K562 (cell line): Measurements from ENCODE around the gene RHCG. TPM values are rescaled to one million over a fixed set of nuclear protein-coding genes. Genes with fewer than 3 reads are reported as not detected.

ENCODE experiments used
- ATAC-seq: fragments of 200-7000 bp; cut with Tn5 transposase; 3 replicates; pipeline ENCODE4 v1.9.1; 2020; ENCODE audit warnings: moderate library complexity
- BruUV-seq: library from RNA; stranded (reverse); fragments of 400-500 nt; replicated peaks from 2 replicates; lab custom pipeline; 2021; lab: Mats Ljungman, UMichigan
- CTCF ChIA-PET: fragments of 300-600 bp; formaldehyde crosslinking; extraction: SDS; loops from one replicate; lab custom pipeline; 2021; ENCODE audit warnings: low intra/inter-chr PET ratio; lab: Yijun Ruan, JAX
- POLR2A ChIA-PET: fragments of 300-600, 350-650 bp; sonication (Branson Sonifier 250); formaldehyde crosslinking; extraction: SDS; loops from one replicate; lab custom pipeline; 2021; ENCODE audit warnings: antibody characterized with exemption, inconsistent platforms; lab: Yijun Ruan, JAX
- DNase-seq, 4 experiments: peaks; one replicate each; pipeline versions ENCODE4 v3.0.0 to v3.0.0-alpha.2; 2011 to 2018; ENCODE audit warnings: low spot score in 3 of 4, mixed read lengths in 3 of 4; ENCODE audit errors: extremely low read depth in 1 of 4
- FAIRE-seq: peaks from 2 replicates; lab custom pipeline; 2011; peaks lifted over from hg19 to GRCh38; lab: Jason Lieb, UNC
- H2AFZ ChIP-seq: 2 replicates; pipeline ENCODE4 v1.6.0; 2011; ENCODE audit warnings: low read depth, low read length, control low read depth, inconsistent platforms
- H3K27ac ChIP-seq: fragments of 200-600 bp; 3 replicates; pipeline ENCODE4 v1.8.0; 2011; ENCODE audit warnings: low read depth, mild to moderate bottlenecking, control low read depth, inconsistent platforms, low read length, moderate library complexity, mixed read lengths; ENCODE audit errors: extremely low read depth
- H3K27me3 ChIP-seq, 2 experiments: fragments of 300-600 bp in 1 of 2; 2 replicates in 1 of 2; 3 replicates in 1 of 2; pipeline versions ENCODE4 v1.6.0 to v1.8.0; 2011; ENCODE audit warnings: inconsistent platforms in 2 of 2, low read length in 2 of 2, mild to moderate bottlenecking in 1 of 2, mixed read lengths in 1 of 2, moderate library complexity in 1 of 2; ENCODE audit not compliant: control insufficient read depth in 2 of 2, insufficient read depth in 2 of 2
- H3K36me3 ChIP-seq: fragments of 300-600 bp; 3 replicates; pipeline ENCODE4 v1.8.0; 2011; ENCODE audit warnings: mild to moderate bottlenecking, low read length, inconsistent platforms; ENCODE audit not compliant: control insufficient read depth, insufficient read depth
- H3K4me1 ChIP-seq, 2 experiments: fragments of 200-600 bp in 1 of 2; replicated peaks in 1 of 2; 2 replicates in 1 of 2; 3 replicates in 1 of 2; pipeline versions ENCODE4 v1.5.1 to v1.8.0; 2011; ENCODE audit warnings: inconsistent platforms in 2 of 2, low read length in 2 of 2, mild to moderate bottlenecking in 1 of 2, mixed read lengths in 1 of 2, moderate library complexity in 1 of 2; ENCODE audit not compliant: control insufficient read depth in 2 of 2, insufficient read depth in 2 of 2
- H3K4me2 ChIP-seq: 2 replicates; pipeline ENCODE4 v1.6.1; 2011; ENCODE audit warnings: low read length, control low read depth, inconsistent platforms, mixed read lengths; ENCODE audit not compliant: insufficient read depth
- H3K4me3 ChIP-seq: fragments of 200-600 bp; sonication (generic), shearing (Covaris generic); 2 replicates; pipeline ENCODE4 v1.5.1; 2016; ENCODE audit warnings: control low read depth, inconsistent platforms
- H3K79me2 ChIP-seq: fragments of 200-600 bp; 3 replicates; pipeline ENCODE4 v1.8.0; 2011; ENCODE audit warnings: low read length, inconsistent platforms; ENCODE audit not compliant: control insufficient read depth, insufficient read depth
- H3K9ac ChIP-seq, 2 experiments: 2 replicates each; pipeline versions ENCODE4 v1.6.0 to v1.6.1; 2011; ENCODE audit warnings: low read depth in 2 of 2, low read length in 2 of 2, control low read depth in 1 of 2, inconsistent platforms in 1 of 2, mild to moderate bottlenecking in 1 of 2, mixed read lengths in 1 of 2; ENCODE audit not compliant: insufficient read depth in 1 of 2
- H3K9me1 ChIP-seq: one replicate; pipeline ENCODE4 v1.6.0; 2011; ENCODE audit warnings: inconsistent platforms, mild to moderate bottlenecking, low read length, moderate library complexity; ENCODE audit not compliant: control insufficient read depth, insufficient read depth
- H3K9me3 ChIP-seq: replicated peaks from 2 replicates; pipeline ENCODE4 v1.5.1; 2011; ENCODE audit warnings: low read depth, low read length, inconsistent platforms; ENCODE audit not compliant: control insufficient read depth, insufficient read depth
- H4K20me1 ChIP-seq: replicated peaks from 2 replicates; pipeline ENCODE4 v1.6.1; 2011; ENCODE audit warnings: low read length, inconsistent platforms, mixed read lengths; ENCODE audit not compliant: control insufficient read depth, insufficient read depth
- BDP1 ChIP-seq: IDR thresholded peaks from 3 replicates; pipeline ENCODE4 v1.6.1; 2011; ENCODE audit not compliant: insufficient read length, insufficient read depth
- CEBPG ChIP-seq, 3 experiments: fragments of 200-800 bp in 1 of 3; sonication (Bioruptor generic) in 1 of 3; sonication (generic) in 1 of 3; formaldehyde crosslinking in 1 of 3; IDR thresholded peaks in 2 of 3; conservative IDR thresholded peaks in 1 of 3; 2 replicates each; pipeline versions ENCODE4 v1.6.1 to v1.8.0; 2016 to 2022; ENCODE audit warnings: missing compliant biosample characterization in 2 of 3, missing genetic modification characterization in 2 of 3, mild to moderate bottlenecking in 1 of 3, missing genetic modification reagents in 1 of 3
- FIP1L1 ChIP-seq: fragments of 200-400 bp; formaldehyde crosslinking; IDR thresholded peaks from 2 replicates; pipeline ENCODE4 v1.6.1; 2018; ENCODE audit warnings: mild to moderate bottlenecking, low read depth, low read length; ENCODE audit not compliant: poor library complexity, severe bottlenecking
- GATAD2A ChIP-seq: fragments of 450-650 bp; IDR thresholded peaks from 2 replicates; pipeline ENCODE4 v1.6.1; 2017
- HDAC1 ChIP-seq, 2 experiments: fragments of 450-650 bp; IDR thresholded peaks; 2 replicates each; pipeline ENCODE4 v1.6.1; 2016 to 2017; ENCODE audit warnings: inconsistent platforms in 1 of 2, mild to moderate bottlenecking in 1 of 2, moderate library complexity in 1 of 2
- KLF6 ChIP-seq: fragments of 250-450 bp; sonication (Bioruptor Pico); IDR thresholded peaks from 2 replicates; pipeline ENCODE4 v1.4.0; 2020; ENCODE audit warnings: mild to moderate bottlenecking, moderate library complexity, borderline replicate concordance
- SMAD1 ChIP-seq: fragments of 150-350 bp; IDR thresholded peaks from 2 replicates; pipeline ENCODE4 v1.6.1; 2014; ENCODE audit warnings: low read length, low read depth; ENCODE audit not compliant: partially characterized antibody
- SOX6 ChIP-seq: fragments of 450-650 bp; IDR thresholded peaks from 2 replicates; pipeline ENCODE4 v1.6.1; 2014; ENCODE audit warnings: mild to moderate bottlenecking
- XRCC5 ChIP-seq: fragments of 200-400 bp; formaldehyde crosslinking; IDR thresholded peaks from 2 replicates; pipeline ENCODE4 v1.6.1; 2017; ENCODE audit warnings: low read depth, mild to moderate bottlenecking, low read length
- ZNF134 ChIP-seq: fragments of 250-450 bp; sonication (Bioruptor Pico); conservative IDR thresholded peaks from 2 replicates; pipeline ENCODE4 v1.4.0; 2020
- ZNF655 ChIP-seq: fragments of 250-450 bp; sonication (Bioruptor Pico); IDR thresholded peaks from 2 replicates; pipeline ENCODE4 v1.5.0; 2021
- ZNF77 ChIP-seq: fragments of 250-450 bp; sonication (Bioruptor Pico); IDR thresholded peaks from 2 replicates; pipeline ENCODE4 v1.5.0; 2020
- WGBS: fragments of 100-300 bp; shearing (Covaris generic); methylation state at CpG from one replicate; pipeline ENCODE4 v1.1.6; 2016; ENCODE audit warnings: low coverage, mixed read lengths; ENCODE audit not compliant: insufficient coverage; ENCODE audit errors: missing lambda C conversion rate; 5-methylcytosine and 5-hydroxymethylcytosine counted together
- in situ Hi-C: fragments of 300-500 bp; cut with MboI; formaldehyde crosslinking; loops from 4 replicates; pipeline ENCODE4 v1.15.0; 2018; ENCODE audit warnings: inconsistent platforms, mixed read lengths
- intact Hi-C: fragments of 100-400 bp; cut with micrococcal nuclease; formaldehyde crosslinking; loops from 2 replicates; pipeline ENCODE4 v1.14.2; 2022
- polyA plus RNA-seq, 8 experiments: library from polyadenylated mRNA; depleted of rRNA in 4 of 8; stranded (reverse) in 5 of 8; unstranded in 3 of 8; fragments of >200 nt; fragmentation: Nextera tagmentation in 2 of 8; fragmentation: Illumina TruSeq in 1 of 8; extraction: Ambion mirVana in 2 of 8; extraction: Trizol in 1 of 8; gene quantifications; 2 replicates each; pipeline versions ENCODE4 v1.2.1 to v1.2.3, GENCODE V29; 2011 to 2014; ENCODE audit warnings: inconsistent platforms in 1 of 8, missing spikeins in 1 of 8
- total RNA-seq, 7 experiments: library from RNA; depleted of rRNA in 6 of 7; stranded (reverse); fragments of >200 nt in 6 of 7; fragmentation: Illumina TruSeq in 2 of 7; extraction: Trizol in 2 of 7; gene quantifications; 2 replicates each; pipeline versions ENCODE4 v1.2.1 to v1.2.3, GENCODE V29; 2011 to 2021; ENCODE audit warnings: low replicate concordance in 1 of 7

RHCG gene
- total and polyA plus RNA-seq, 9 of the 15 experiments (the other 6 are each of a cell fraction or from before 2014, with no cell fraction given), result not detected

GRCh38 chr15:89506026-89506686 is 9.8 kb upstream of the RHCG start:
- CTCF ChIA-PET, result interaction anchor here (0.6 kb wide), 1 partner anchor 12 kb away, joined by 3 read pairs; no protein-coding TSS in a partner anchor
- Histone ChIP-seq H3K79me2 (no peaks in the 10 kb centered on the region), H3K36me3 (no peaks in the 10 kb centered on the region), H2AFZ (no peak overlapping the region), H3K9me3 (no peaks in the 10 kb centered on the region), H3K4me2 (no peak overlapping the region), H3K27me3 (peaks cover 6 to 19% of the 10 kb centered on the region in 2 experiments; a peak in 3 of 5 replicates), H4K20me1 (no peaks in the 10 kb centered on the region), H3K4me1 (no peaks in the 10 kb centered on the region), H3K9ac (no peak overlapping the region), H3K9me1 (no peaks in the 10 kb centered on the region), H3K27ac (no peak overlapping the region), H3K4me3 (no peak overlapping the region)
- FAIRE-seq, result no peak
- TF ChIP-seq CEBPG (CRISPR knock-in tag; IDR thresholded peaks at IDR 0.05) (no peak), CEBPG (tag; conservative IDR thresholded peaks at IDR 0.05 in 1 of 2, IDR thresholded peaks at IDR 0.05 in 1 of 2) (no peak), ZNF77 (CRISPR knock-in tag) (no peak), ZNF134 (CRISPR knock-in tag) (peak; percentile 97)
- DNase-seq, result no peak
- in situ Hi-C loops (no loop called here), intact Hi-C loops (no loop called here)
- no peak for ATAC-seq
- WGBS, result 0% methylated on average over 4 of the region's 4 CpGs
- POLR2A ChIA-PET, result no interaction called here
- BruUV-seq, result no TSS peak

GRCh38 chr15:89504166-89504565 is 7.8 kb upstream of the RHCG start:
- Histone ChIP-seq H3K9ac (no peak overlapping the region), H3K4me2 (no peak overlapping the region), H2AFZ (no peak overlapping the region), H3K27me3 (peaks cover 9 to 37% of the 10 kb centered on the region in 2 experiments; a peak in 3 of 5 replicates), H3K79me2 (no peaks in the 10 kb centered on the region), H3K9me3 (no peaks in the 10 kb centered on the region), H3K9me1 (peaks cover 6% of the 10 kb centered on the region), H4K20me1 (no peaks in the 10 kb centered on the region; the same call in 1 of the 2 replicates), H3K4me3 (no peak overlapping the region), H3K27ac (no peak overlapping the region), H3K4me1 (no peaks in the 10 kb centered on the region), H3K36me3 (no peaks in the 10 kb centered on the region)
- no TSS peak for BruUV-seq
- DNase-seq, result no peak
- intact Hi-C loops (no loop called here), in situ Hi-C loops (no loop called here)
- POLR2A ChIA-PET, result no interaction called here
- 0% methylated on average over 4 of the region's 4 CpGs for WGBS
- no peak for ATAC-seq
- CTCF ChIA-PET, result no interaction called here
- FAIRE-seq, result no peak
- TF ChIP-seq FIP1L1 (no peak), XRCC5 (no peak), KLF6 (CRISPR knock-in tag) (no peak), GATAD2A (no peak), SOX6 (no peak), ZNF655 (CRISPR knock-in tag) (no peak), HDAC1 (IDR thresholded peaks at IDR 0.05) (no peak), BDP1 (no peak), SMAD1 (no peak)
